Stimulated activated CD8-positive, alpha-beta memory T cell treated with anti-CD3 and anti-CD28 coated beads, Interleukin-4, amount 100 ng/mL, for 1 hour (primary cell): ENCODE data around the gene CTNND2.
"Not testable (repeated sequence)": the region's sequence is repeated elsewhere in the genome, so short reads cannot be mapped to it uniquely, and the experiment has no call there.

Experiments used
- DNase-seq, 2 donors: peaks; one replicate each; pipeline ENCODE4 v3.0.0-alpha.2; 2020; ENCODE audit warnings: low read depth in 2 of 2, low spot score in 1 of 2

Gene CTNND2

GRCh38 chr5:11683666-11684065, 220.6 kb downstream of the CTNND2 start:
- no peak for DNase-seq

- no peak for DNase-seq
Measured at GRCh38 chr5:11681796-11682195, 222.4 kb downstream of the CTNND2 start.

- DNase-seq = no peak
Measured at GRCh38 chr5:11679676-11680075, 224.6 kb downstream of the CTNND2 start.

- DNase-seq = no peak
Measured at GRCh38 chr5:11675184-11675583, 229.1 kb downstream of the CTNND2 start.

GRCh38 chr5:11672385-11673085, 231.7 kb downstream of the CTNND2 start:
- DNase-seq = no peak

- DNase-seq = no peak
Measured at GRCh38 chr5:11658376-11658775, 245.9 kb downstream of the CTNND2 start.

- no peak for DNase-seq
Measured at GRCh38 chr5:11656916-11657315, 247.3 kb downstream of the CTNND2 start.

- no peak for DNase-seq
Measured at GRCh38 chr5:11655681-11656080, 248.6 kb downstream of the CTNND2 start.

- DNase-seq = no peak
Measured at GRCh38 chr5:11650936-11651335, 253.3 kb downstream of the CTNND2 start.

GRCh38 chr5:11646141-11646540, 258.1 kb downstream of the CTNND2 start:
- no peak for DNase-seq

GRCh38 chr5:11642438-11642837, 261.8 kb downstream of the CTNND2 start:
- peak in 1 of 2 donors; percentile 1 for DNase-seq

- no peak for DNase-seq
Measured at GRCh38 chr5:11640158-11640873, 263.9 kb downstream of the CTNND2 start.

GRCh38 chr5:11622785-11623184, 281.5 kb downstream of the CTNND2 start:
- no peak for DNase-seq

- no peak for DNase-seq
Measured at GRCh38 chr5:11620172-11620571, 284.1 kb downstream of the CTNND2 start.

- no peak for DNase-seq
Measured at GRCh38 chr5:11619339-11620024, 284.8 kb downstream of the CTNND2 start.

- DNase-seq = no peak
Measured at GRCh38 chr5:11617080-11617479, 287.2 kb downstream of the CTNND2 start.

GRCh38 chr5:11616624-11617023, 287.6 kb downstream of the CTNND2 start:
- DNase-seq = not testable (repeated sequence)

- no peak for DNase-seq
Measured at GRCh38 chr5:11611011-11611410, 293.2 kb downstream of the CTNND2 start.

GRCh38 chr5:11609570-11610303, 294.5 kb downstream of the CTNND2 start:
- no peak for DNase-seq

GRCh38 chr5:11608530-11608929, 295.7 kb downstream of the CTNND2 start:
- DNase-seq = no peak

GRCh38 chr5:11607944-11608483, 296.2 kb downstream of the CTNND2 start:
- DNase-seq = no peak
